Measurements from ENCODE around the gene SRRM5. TPM values are rescaled to one million over a fixed set of nuclear protein-coding genes. Genes with fewer than 3 reads are reported as not detected.
"Not testable (repeated sequence)": the region's sequence is repeated elsewhere in the genome, so short reads cannot be mapped to it uniquely, and the experiment has no call there.

The SRRM5 gene
- total RNA-seq, 2 experiments from 2014 or later = 0.54 to 0.60 TPM

DNA sequence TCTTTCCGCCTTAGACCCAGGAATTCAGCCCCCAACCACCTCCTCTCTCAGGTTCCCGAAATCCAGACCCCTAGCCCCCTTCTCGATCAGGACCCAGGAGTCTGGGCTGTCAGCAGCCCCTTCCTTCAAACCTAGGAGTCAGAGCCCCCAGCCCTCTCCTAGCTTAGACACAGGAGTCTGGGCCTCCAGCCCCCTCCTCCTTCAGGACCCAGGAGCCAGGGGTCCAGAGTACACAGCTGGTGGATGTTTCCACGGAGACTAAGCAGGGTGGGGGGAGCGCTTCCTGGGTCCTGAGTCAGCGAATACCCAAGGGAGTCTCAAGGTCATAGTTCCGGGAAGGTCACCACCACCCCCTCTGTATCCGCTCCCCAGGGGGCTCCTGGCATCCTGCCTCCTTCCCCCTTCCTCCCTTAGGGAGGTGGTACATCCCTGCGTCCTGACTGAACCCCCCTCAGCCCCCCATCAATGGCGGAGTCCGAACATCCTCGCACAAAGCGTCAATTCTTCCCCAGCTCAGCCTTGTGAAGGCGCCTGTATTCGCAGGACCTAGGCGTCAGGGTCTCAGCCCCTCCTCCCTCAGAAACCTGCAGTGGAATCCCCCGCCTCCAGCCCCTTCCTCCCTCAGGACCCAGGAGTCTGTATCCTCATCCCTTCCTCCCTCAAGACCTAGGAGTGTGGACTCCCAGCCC lies 23.1 kb downstream of the SRRM5 start:
- no peaks in the 10 kb centered on the region for H3K36me3 Mint-ChIP-seq
- H3K4me1 Mint-ChIP-seq = peaks cover 3% of the 10 kb centered on the region
- H3K27ac Mint-ChIP-seq = no peak overlapping the region
- H3K27me3 Mint-ChIP-seq = peaks cover 47% of the 10 kb centered on the region
- no peaks in the 10 kb centered on the region for H3K9me3 Mint-ChIP-seq
- no peak overlapping the region for H3K4me3 Mint-ChIP-seq
- DNase-seq = no peak

DNA sequence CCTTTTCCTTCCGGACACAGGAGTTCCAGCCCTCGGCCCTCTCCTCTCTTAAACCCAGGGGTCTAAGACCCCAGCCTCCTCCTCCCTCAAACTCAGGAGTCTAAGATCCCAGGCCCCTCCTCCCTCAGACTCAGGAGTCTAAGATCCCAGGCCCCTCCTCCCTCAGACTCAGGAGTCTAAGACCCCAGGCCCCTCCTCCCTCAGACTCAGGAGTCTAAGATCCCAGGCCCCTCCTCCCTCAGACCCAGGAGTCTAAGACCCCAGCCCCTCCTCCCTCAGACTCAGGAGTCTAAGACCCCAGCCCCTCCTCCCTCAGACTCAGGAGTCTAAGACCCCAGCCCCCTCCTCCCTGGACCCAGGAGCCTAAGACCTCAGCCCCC lies 23.7 kb downstream of the SRRM5 start:
- H3K27me3 Mint-ChIP-seq = peaks cover 52% of the 10 kb centered on the region
- H3K9me3 Mint-ChIP-seq, H3K36me3 Mint-ChIP-seq, DNase-seq, H3K4me3 Mint-ChIP-seq, H3K27ac Mint-ChIP-seq, H3K4me1 Mint-ChIP-seq: not testable (repeated sequence)

DNA sequence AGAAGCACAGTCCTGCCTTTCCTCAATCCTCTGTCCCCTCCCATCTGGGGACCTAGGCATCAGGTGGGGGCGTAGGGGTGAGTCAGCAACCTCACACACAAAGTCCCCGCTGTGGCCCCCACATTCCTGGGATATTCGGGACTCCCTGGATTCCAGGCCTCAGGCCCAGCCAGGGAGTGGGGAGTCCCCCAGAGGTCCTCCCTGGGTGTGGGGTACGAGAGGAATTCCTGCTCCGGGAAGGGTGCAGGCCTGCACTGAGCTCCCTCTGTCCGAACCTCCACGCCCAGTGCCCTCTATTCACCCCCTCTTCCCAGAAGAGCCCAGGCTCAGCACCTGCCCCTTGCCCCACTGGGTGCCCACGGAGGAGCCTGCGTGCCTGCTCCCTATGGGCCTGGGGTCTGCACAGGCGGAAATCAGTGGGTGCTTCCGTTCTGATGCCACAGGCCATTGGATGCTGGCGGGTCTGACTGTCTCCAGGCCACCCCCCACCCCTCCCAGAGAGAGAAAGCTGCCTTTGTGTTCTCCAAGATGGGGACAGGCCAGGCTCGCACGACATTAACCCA lies 24.3 kb downstream of the SRRM5 start:
- no peaks in the 10 kb centered on the region for H3K36me3 Mint-ChIP-seq
- H3K27ac Mint-ChIP-seq = no peak overlapping the region
- peaks cover 4% of the 10 kb centered on the region for H3K4me1 Mint-ChIP-seq
- H3K9me3 Mint-ChIP-seq = no peaks in the 10 kb centered on the region
- DNase-seq = no peak
- no peak overlapping the region for H3K4me3 Mint-ChIP-seq
- H3K27me3 Mint-ChIP-seq = peaks cover 57% of the 10 kb centered on the region

DNA sequence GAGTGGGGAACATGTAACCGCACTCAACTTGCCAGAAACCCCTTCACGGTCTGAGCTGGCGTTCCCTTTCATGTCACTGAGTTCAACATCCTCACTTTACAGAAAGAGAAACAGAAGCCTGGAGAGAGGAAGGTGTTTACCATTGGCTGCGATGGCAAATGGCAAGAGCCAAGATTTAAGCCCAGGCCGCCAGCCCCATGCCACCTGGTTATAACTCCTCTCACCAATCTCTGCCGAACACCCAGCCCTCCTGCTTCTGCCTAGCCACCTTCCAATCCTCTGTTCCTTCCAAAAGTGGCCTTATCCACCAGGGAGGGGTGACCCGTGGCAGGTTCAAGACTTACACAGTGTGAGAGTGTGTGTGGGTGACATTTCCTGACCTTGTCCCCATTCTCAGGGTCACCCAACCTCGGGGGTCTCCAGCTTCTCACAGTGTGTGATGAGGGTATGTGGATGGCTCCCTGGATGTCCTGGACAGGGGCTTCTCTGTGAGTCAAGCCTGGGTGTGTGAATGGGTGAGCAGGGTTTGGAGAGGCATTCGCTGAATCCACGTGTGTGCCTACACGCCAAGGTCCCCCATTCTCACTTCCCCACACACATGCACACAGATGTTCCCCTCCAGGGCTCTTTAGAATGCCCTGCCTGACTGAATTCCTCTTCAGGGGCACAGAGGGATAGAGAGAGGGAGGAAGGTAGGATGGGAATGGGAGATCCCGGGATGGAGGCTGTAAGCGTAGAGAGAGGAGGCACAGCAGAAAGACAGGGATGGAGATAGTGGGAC lies 26.5 kb downstream of the SRRM5 start:
- peaks cover 58% of the 10 kb centered on the region for H3K27me3 Mint-ChIP-seq
- H3K4me3 Mint-ChIP-seq = peak overlapping the region; percentile 75
- no peak overlapping the region for H3K27ac Mint-ChIP-seq
- H3K9me3 Mint-ChIP-seq = no peaks in the 10 kb centered on the region
- DNase-seq = no peak
- no peaks in the 10 kb centered on the region for H3K36me3 Mint-ChIP-seq
- peaks cover 4% of the 10 kb centered on the region for H3K4me1 Mint-ChIP-seq

DNA sequence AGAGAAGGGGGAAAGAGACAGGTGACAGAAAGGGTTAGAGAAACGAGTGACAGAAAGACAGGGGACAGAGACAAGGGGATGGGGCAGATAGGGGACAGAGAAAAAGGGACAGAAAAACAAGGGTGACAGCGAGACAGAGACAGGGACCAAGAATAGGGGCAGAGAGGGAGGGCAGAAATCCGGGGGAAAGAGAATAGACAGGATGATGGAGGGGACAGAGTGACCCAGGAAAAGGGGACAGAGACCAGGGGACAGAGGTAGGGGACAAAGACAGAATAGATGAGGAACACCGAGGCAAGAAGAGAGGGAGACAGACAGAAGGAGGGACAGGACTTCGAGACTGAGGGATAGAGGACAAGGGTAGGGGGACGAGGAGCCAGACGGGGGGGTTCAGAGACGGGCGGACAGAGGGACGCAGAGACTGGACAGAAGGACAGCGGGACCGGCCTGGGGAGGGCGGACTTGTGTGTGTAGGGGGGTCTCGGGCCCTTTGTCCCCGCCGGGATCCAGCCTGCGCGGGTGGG lies 27.2 kb downstream of the SRRM5 start:
- Mint-ChIP-seq H3K9me3 (no peaks in the 10 kb centered on the region), H3K36me3 (no peaks in the 10 kb centered on the region), H3K27me3 (peaks cover 58% of the 10 kb centered on the region), H3K4me1 (peaks cover 4% of the 10 kb centered on the region), H3K4me3 (peak overlapping the region; percentile 75), H3K27ac (no peak overlapping the region)
- no peak for DNase-seq

DNA sequence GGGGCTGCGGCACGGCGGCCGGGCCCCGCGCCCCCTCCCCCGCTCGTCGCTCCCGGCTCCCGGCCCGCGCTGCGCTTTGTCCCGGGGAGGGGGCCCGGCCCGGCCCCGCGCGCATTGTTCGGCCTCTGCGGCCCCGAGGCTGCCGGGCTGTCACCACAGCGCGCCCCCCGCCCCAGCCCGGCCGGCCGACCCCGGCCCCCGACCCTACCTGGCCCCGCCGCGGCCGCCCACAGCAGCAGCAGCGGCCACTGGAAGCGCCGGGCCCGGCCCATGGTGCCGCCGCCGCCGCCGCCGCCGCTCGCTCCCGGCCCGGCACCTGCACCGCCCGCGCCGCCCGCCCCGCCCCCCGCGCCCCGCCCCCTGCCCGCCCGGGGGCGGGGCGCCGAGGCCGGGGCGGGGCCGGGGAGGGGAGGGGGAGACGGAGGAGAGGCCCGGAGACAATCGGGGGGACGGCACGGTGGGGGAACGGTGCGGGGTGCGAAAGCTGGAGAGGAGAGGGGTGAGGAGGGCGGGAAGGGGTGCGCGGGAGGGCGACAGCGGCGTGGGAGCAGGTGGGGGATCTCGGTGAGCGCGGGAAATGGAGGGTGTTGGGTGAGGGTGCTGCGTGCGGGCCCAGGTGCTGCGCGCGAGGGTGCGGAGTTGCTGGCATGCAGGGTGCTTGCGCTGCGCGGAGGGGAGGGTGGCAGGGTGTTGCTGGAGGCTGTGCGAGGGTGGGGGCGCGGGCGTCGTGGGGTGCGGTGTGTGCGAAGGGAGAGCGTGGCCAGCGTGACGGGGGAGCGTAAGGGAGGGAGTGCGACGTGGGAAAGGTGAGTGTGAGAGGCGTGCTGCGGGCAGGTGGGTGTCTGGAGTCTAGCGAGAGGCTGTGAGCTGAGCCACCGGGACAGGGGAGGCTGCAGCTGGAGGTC lies 27.9 kb downstream of the SRRM5 start, which contains the start of gene CADM4:
TSS of gene CADM4 (minus strand) at position 332 of the 905 bp plus-strand sequence. CDS start at position 272, 60 bp downstream.
- DNase-seq = peak; percentile 34
- Mint-ChIP-seq H3K9me3 (no peaks in the 10 kb centered on the region), H3K4me3 (peak within 1 kb of the TSS; percentile 75), H3K4me1 (peaks cover 4% of the 10 kb centered on the region), H3K27me3 (peaks cover 57% of the 10 kb centered on the region), H3K36me3 (no peaks in the 10 kb centered on the region), H3K27ac (no peak within 1 kb of the TSS)

DNA sequence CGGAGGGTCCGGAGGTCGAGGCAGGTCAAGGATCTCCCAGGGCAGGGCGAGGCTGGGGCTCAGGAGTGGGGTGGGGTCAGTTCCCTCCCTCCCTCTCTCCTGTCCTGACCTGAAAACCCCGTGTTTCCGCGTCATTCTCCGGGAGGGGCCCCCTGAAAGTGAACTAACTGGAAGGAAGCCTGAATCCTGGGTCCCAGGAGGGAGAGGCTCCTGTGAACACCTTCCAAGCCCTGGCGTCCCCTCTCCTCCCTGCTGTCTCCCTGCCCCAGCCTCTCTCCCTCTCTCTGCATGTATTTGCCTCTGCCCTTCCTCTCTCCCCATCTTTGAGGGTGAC lies 28.5 kb downstream of the SRRM5 start:
- H3K9me3 Mint-ChIP-seq = no peaks in the 10 kb centered on the region
- H3K4me1 Mint-ChIP-seq = peaks cover 4% of the 10 kb centered on the region
- H3K27me3 Mint-ChIP-seq = peaks cover 51% of the 10 kb centered on the region
- no peak for DNase-seq
- H3K36me3 Mint-ChIP-seq = no peaks in the 10 kb centered on the region
- H3K27ac Mint-ChIP-seq = no peak overlapping the region
- peak overlapping the region; percentile 71 for H3K4me3 Mint-ChIP-seq

DNA sequence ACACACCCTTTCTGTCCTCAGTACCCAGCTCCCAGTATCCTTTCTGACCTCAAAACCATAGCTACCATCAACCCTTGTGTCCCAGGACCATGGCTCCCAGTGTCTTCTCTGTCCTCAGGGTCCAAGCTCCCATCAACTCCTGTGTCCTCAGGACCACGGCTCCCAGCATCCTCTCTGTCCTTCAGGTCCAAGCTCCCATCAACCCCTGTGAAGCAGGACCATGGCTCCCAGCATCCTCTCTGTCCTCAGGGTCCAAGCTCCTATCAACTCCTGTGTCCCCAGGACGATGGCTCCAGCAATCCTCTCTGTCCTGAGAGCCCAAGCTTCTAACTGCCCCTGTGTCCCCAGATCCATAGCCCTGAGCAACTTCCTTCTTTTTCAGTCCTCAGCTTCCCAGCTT lies 29.4 kb downstream of the SRRM5 start:
- Mint-ChIP-seq H3K4me1 (peaks cover 4% of the 10 kb centered on the region), H3K27me3 (peaks cover 43% of the 10 kb centered on the region), H3K36me3 (peaks cover 3% of the 10 kb centered on the region), H3K9me3 (peaks cover 4% of the 10 kb centered on the region), H3K4me3 (peak overlapping the region; percentile 0), H3K27ac (no peak overlapping the region)
- no peak for DNase-seq

DNA sequence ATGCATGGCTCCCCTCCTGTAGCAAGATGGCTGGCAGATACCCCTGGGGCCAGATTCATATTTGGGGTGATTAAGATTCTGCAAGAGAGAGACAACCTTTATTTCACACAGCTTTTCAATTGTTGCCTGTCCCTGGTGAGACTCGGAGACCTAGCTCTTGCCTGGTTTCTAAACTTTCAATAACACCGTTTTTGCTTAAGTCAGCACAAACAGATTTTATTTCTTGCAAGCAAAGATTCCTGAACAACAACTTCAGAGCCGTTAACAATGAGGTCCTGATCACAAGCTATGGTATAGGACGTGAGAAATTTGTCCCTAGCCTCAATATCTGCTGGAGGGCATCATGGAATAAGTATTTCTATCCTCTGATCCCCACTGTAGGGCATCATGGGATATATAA lies 30.6 kb downstream of the SRRM5 start:
- Mint-ChIP-seq H3K36me3 (peaks cover 6% of the 10 kb centered on the region), H3K4me3 (no peak overlapping the region), H3K27ac (no peak overlapping the region), H3K9me3 (peaks cover 6% of the 10 kb centered on the region), H3K4me1 (peaks cover 4% of the 10 kb centered on the region), H3K27me3 (peaks cover 34% of the 10 kb centered on the region)
- DNase-seq = no peak

DNA sequence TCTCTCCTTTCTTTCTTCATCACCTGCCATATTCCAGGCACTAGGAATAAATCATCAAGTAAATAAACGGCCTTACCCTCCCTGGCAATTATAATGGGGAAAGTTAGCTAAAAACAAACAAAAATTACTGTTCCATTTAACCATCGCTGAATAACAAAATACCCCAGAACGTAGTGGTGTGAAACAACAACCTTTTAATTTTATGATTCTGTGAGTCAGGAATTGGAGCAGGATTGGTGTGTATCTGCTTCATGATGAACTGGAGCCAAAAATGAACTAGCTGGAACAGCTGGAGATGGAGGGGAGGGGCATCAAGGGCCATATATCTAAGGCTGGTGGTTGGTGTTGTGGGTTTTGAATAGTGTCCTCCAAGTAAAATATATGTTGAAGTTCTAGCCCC lies 31.4 kb downstream of the SRRM5 start:
- peaks cover 26% of the 10 kb centered on the region for H3K27me3 Mint-ChIP-seq
- H3K4me1 Mint-ChIP-seq = peaks cover 4% of the 10 kb centered on the region
- peaks cover 8% of the 10 kb centered on the region for H3K36me3 Mint-ChIP-seq
- no peak overlapping the region for H3K27ac Mint-ChIP-seq
- no peak for DNase-seq
- no peak overlapping the region for H3K4me3 Mint-ChIP-seq
- peaks cover 6% of the 10 kb centered on the region for H3K9me3 Mint-ChIP-seq

DNA sequence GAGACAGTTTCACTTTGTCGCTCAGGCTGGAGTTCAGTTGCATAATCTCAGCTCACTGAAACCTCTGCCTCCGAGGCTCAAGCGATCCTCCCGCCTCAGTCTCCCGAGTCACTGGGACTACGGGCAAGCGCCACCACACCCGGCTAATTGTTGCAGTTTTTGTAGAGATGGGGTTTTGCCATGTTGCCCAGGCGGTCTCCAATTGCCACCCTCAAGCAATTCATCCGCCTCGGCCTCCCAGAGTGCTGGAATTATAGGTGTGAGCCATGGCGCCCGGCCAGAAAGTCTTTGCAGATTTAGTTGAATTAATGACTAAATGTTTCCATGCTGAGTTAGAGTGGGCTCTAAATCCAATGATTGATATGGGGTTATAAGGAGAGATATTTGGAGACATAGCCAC lies 32.3 kb downstream of the SRRM5 start:
- Mint-ChIP-seq H3K9me3 (peaks cover 6% of the 10 kb centered on the region), H3K4me3 (no peak overlapping the region), H3K27me3 (peaks cover 17% of the 10 kb centered on the region), H3K36me3 (peaks cover 8% of the 10 kb centered on the region), H3K27ac (no peak overlapping the region), H3K4me1 (peaks cover 2% of the 10 kb centered on the region)
- DNase-seq = no peak

DNA sequence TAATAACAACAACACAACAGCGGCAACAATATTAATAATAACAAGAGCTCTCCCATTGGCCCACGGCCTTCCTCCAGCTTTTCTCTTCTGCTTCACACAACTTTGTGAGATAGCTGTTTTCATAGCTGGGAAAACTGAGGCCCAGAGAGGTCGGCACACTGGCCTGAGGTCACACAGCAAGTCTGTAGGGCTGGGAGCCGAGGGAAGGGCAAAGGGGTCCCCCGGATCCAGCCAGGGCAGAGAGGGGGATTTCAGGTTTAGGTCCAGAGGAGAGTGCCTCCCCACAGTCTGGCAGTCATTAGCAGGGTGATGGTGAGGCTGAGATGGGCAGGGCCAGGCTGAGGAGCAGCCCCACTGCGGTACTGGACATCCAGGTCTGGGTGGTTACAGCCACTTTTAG lies 36.7 kb downstream of the SRRM5 start:
- no peak overlapping the region for H3K4me3 Mint-ChIP-seq
- H3K4me1 Mint-ChIP-seq = no peaks in the 10 kb centered on the region
- peaks cover 6% of the 10 kb centered on the region for H3K9me3 Mint-ChIP-seq
- H3K27me3 Mint-ChIP-seq = no peaks in the 10 kb centered on the region
- H3K27ac Mint-ChIP-seq = no peak overlapping the region
- H3K36me3 Mint-ChIP-seq = peaks cover 8% of the 10 kb centered on the region
- DNase-seq = no peak

DNA sequence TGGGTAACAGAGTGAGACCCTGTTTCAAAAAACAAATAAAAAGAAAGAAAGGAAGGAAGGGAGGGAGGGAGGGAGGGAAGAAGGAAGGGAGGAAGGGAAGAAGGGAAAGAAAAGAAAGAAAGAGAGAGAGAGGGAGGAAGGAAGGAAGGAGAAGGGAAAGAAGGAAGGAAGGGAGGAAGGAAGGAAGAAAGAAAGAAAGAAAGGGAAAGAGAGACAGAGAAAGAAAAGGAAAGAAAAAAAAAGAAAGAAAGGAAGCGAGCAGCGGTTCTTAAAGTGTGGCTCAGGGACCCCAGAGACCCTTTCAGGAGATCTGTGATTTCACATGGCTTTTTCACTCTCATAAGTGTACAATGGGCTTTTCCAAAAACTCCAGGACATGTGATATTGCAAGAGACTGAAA lies 37.6 kb downstream of the SRRM5 start:
- DNase-seq = no peak
- no peak overlapping the region for H3K4me3 Mint-ChIP-seq
- H3K9me3 Mint-ChIP-seq = peaks cover 6% of the 10 kb centered on the region
- no peak overlapping the region for H3K27ac Mint-ChIP-seq
- peaks cover 10% of the 10 kb centered on the region for H3K36me3 Mint-ChIP-seq
- H3K27me3 Mint-ChIP-seq = no peaks in the 10 kb centered on the region
- H3K4me1 Mint-ChIP-seq = no peaks in the 10 kb centered on the region

DNA sequence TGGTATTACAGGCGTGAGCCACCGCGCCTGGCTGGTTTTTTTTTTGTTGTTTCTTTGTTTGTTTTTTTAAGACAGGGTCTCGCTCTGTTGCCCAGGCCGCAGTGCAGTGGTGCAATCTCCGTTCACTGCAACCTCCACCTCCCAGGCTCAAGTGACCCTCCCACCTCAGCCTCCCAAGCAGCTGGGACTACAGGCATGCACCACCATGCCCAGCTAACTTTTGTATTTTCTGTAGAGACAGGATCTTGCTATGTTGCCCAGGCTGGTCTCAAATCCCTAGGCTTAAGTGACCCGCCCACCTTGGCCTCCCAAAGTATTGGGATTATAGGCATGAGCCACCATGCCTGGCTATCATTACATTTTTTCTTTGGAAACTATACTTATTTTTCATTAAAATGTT lies 38.4 kb downstream of the SRRM5 start:
- not testable (repeated sequence) for H3K27me3 Mint-ChIP-seq, DNase-seq, H3K9me3 Mint-ChIP-seq, H3K4me3 Mint-ChIP-seq, H3K4me1 Mint-ChIP-seq, H3K27ac Mint-ChIP-seq
- H3K36me3 Mint-ChIP-seq = peaks cover 14% of the 10 kb centered on the region

All from activated naive CD8-positive, alpha-beta T cell treated with anti-CD3 and anti-CD28 coated beads for 36 hours (primary cell).